Smooth muscle cell (in vitro differentiated cells): ENCODE results near the gene COX19. TPM values are rescaled to one million over a fixed set of nuclear protein-coding genes. Genes with fewer than 3 reads are reported as not detected.

Experiments used
- DNase-seq: peaks from one replicate; lab custom pipeline; 2025; ENCODE audit not compliant: unreplicated experiment; lab: John Stamatoyannopoulos, UW
- H2AFZ ChIP-seq: fragments of 200-600 bp; sonication (generic); 2 replicates; pipeline ENCODE4 v1.6.0; 2016; ENCODE audit warnings: antibody characterized with exemption, low read depth, mild to moderate bottlenecking
- H3F3A ChIP-seq: fragments of 200-600 bp; sonication (generic); 2 replicates; pipeline ENCODE4 v1.6.0; 2017; ENCODE audit warnings: antibody characterized with exemption, low read depth
- H3K27ac ChIP-seq: fragments of 200-600 bp; sonication (generic); 2 replicates; pipeline ENCODE4 v1.5.1; 2016; ENCODE audit warnings: low read depth, mild to moderate bottlenecking
- H3K27me3 ChIP-seq: fragments of 200-600 bp; sonication (generic); 2 replicates; pipeline ENCODE4 v1.6.1; 2016; ENCODE audit warnings: low read depth, mild to moderate bottlenecking
- H3K36me3 ChIP-seq: fragments of 200-600 bp; sonication (generic); 2 replicates; pipeline ENCODE4 v1.5.1; 2016; ENCODE audit warnings: low read depth
- H3K4me1 ChIP-seq: fragments of 200-600 bp; sonication (generic); 2 replicates; pipeline ENCODE4 v1.5.1; 2016; ENCODE audit warnings: low read depth
- H3K4me2 ChIP-seq: fragments of 200-600 bp; sonication (generic); 2 replicates; pipeline ENCODE4 v1.6.0; 2016; ENCODE audit warnings: mild to moderate bottlenecking
- H3K4me3 ChIP-seq: fragments of 200-600 bp; sonication (generic); 2 replicates; pipeline ENCODE4 v1.5.1; 2016; ENCODE audit warnings: mild to moderate bottlenecking
- H3K79me2 ChIP-seq: fragments of 200-600 bp; sonication (generic); 2 replicates; pipeline ENCODE4 v1.6.0; 2016; ENCODE audit warnings: low read depth, mild to moderate bottlenecking
- H3K9ac ChIP-seq: fragments of 200-600 bp; sonication (generic); 2 replicates; pipeline ENCODE4 v1.6.0; 2016; ENCODE audit warnings: low read depth
- H3K9me3 ChIP-seq: fragments of 200-600 bp; sonication (generic); replicated peaks from 2 replicates; pipeline ENCODE4 v1.5.1; 2016; ENCODE audit warnings: low read depth
- H4K20me1 ChIP-seq: fragments of 200-600 bp; sonication (generic); 2 replicates; pipeline ENCODE4 v1.6.0; 2016; ENCODE audit warnings: low read depth
- CTCF ChIP-seq: fragments of 200-600 bp; sonication (generic); IDR thresholded peaks from 2 replicates; pipeline ENCODE4 v1.5.1; 2017; ENCODE audit warnings: borderline replicate concordance, mild to moderate bottlenecking, antibody characterized with exemption; ENCODE audit not compliant: insufficient read depth, poor library complexity, severe bottlenecking
- WGBS: methylation state at CpG from one replicate; pipeline ENCODE4 v1.1.7; 2016; ENCODE audit warnings: low lambda C conversion rate; 5-methylcytosine and 5-hydroxymethylcytosine counted together
- polyA plus RNA-seq: library from polyadenylated mRNA; unstranded; fragments of >200 nt; fragmentation: Nextera tagmentation; extraction: Ambion mirVana; gene quantifications from 2 replicates; pipeline ENCODE4 v1.2.1, GENCODE V29; 2016
- total RNA-seq: library from RNA; depleted of rRNA; stranded (reverse); fragments of >200 nt; gene quantifications from 2 replicates; pipeline ENCODE4 v1.2.3, GENCODE V29; 2014

Gene COX19
- total and polyA plus RNA-seq, 2 experiments from 2014 or later, result 10.0 to 10.4 TPM

- WGBS, result 91% methylated on average over 32 of the region's 34 CpGs
- Histone ChIP-seq H3K27ac (no peak overlapping the region), H3K9ac (no peak overlapping the region), H3K9me3 (no peaks in the 10 kb centered on the region), H3K4me3 (no peak overlapping the region), H3K27me3 (no peaks in the 10 kb centered on the region), H4K20me1 (no peaks in the 10 kb centered on the region), H3K36me3 (no peaks in the 10 kb centered on the region), H3K4me2 (no peak overlapping the region), H3K4me1 (no peaks in the 10 kb centered on the region), H3F3A (no peaks in the 10 kb centered on the region), H3K79me2 (no peaks in the 10 kb centered on the region), H2AFZ (no peak overlapping the region)
- DNase-seq, result no peak
- TF ChIP-seq CTCF, result no peak
Observed at GRCh38 chr7:934469-935163, 40.7 kb downstream of the COX19 start.

GRCh38 chr7:932651-932975 is 42.7 kb downstream of the COX19 start:
- H3K4me3 ChIP-seq, result no peak overlapping the region
- no peak overlapping the region for H3K27ac ChIP-seq
- no peaks in the 10 kb centered on the region for H3K4me1 ChIP-seq
- H3K27me3 ChIP-seq, result no peaks in the 10 kb centered on the region
- no peaks in the 10 kb centered on the region for H3K9me3 ChIP-seq
- H2AFZ ChIP-seq, result no peak overlapping the region
- no peaks in the 10 kb centered on the region for H4K20me1 ChIP-seq
- H3K4me2 ChIP-seq, result no peak overlapping the region
- 98% methylated on average over 11 of the region's 11 CpGs for WGBS
- no peak for TF ChIP-seq CTCF
- no peaks in the 10 kb centered on the region for H3K36me3 ChIP-seq
- H3K79me2 ChIP-seq, result no peaks in the 10 kb centered on the region
- no peaks in the 10 kb centered on the region for H3F3A ChIP-seq
- H3K9ac ChIP-seq, result no peak overlapping the region
- DNase-seq, result no peak

- Histone ChIP-seq H3K4me3 (no peak overlapping the region), H3K9ac (no peak overlapping the region), H3K79me2 (no peaks in the 10 kb centered on the region), H3F3A (no peaks in the 10 kb centered on the region), H4K20me1 (no peaks in the 10 kb centered on the region), H3K36me3 (no peaks in the 10 kb centered on the region), H3K9me3 (no peaks in the 10 kb centered on the region), H3K27me3 (no peaks in the 10 kb centered on the region), H3K4me1 (no peaks in the 10 kb centered on the region), H2AFZ (no peak overlapping the region), H3K4me2 (no peak overlapping the region), H3K27ac (no peak overlapping the region)
- WGBS, result 92% methylated on average over 20 of the region's 21 CpGs
- TF ChIP-seq CTCF, result no peak
- no peak for DNase-seq
Observed at GRCh38 chr7:931871-932650, 43.3 kb downstream of the COX19 start.
